GM10248 (cell line): ENCODE results near the gene SYNE1.

Source experiments
- CTCF ChIA-PET: fragments of 300-600 bp; sonication (Branson Sonifier 250); formaldehyde crosslinking; extraction: SDS; loops from one replicate; lab custom pipeline; 2021; ENCODE audit warnings: antibody characterized with exemption; lab: Yijun Ruan, JAX
- POLR2A ChIA-PET: fragments of 350-650 bp; sonication (Branson Sonifier 250); formaldehyde crosslinking; extraction: SDS; loops from one replicate; lab custom pipeline; 2020; ENCODE audit warnings: antibody characterized with exemption; lab: Yijun Ruan, JAX
- DNase-seq: peaks from one replicate; pipeline ENCODE4 v3.0.0; 2012; ENCODE audit errors: extremely low spot score
- CTCF ChIP-seq: IDR thresholded peaks from 2 replicates; pipeline ENCODE4 v1.5.1; 2012; ENCODE audit warnings: mild to moderate bottlenecking, low read depth; ENCODE audit errors: extremely low read depth, missing control alignments, control extremely low read depth

The SYNE1 gene

GRCh38 chr6:152160346-152160745, 476.8 kb downstream of the SYNE1 start:
- CTCF ChIA-PET = interaction anchor here (1.0 to 1.8 kb wide), 6 partner anchors 8 to 176 kb away, joined by 3 to 6 read pairs (median 4); no protein-coding TSS in a partner anchor
- POLR2A ChIA-PET = no interaction called here
- peak; percentile 60 for DNase-seq
- no peak for TF ChIP-seq CTCF

GRCh38 chr6:152155792-152156191, 481.4 kb downstream of the SYNE1 start:
- DNase-seq = no peak
- POLR2A ChIA-PET = no interaction called here
- CTCF ChIA-PET = interaction anchor here (1.2 to 3.3 kb wide), 3 partner anchors 12 to 31 kb away, joined by 3 to 14 read pairs (median 7); no protein-coding TSS in a partner anchor
- TF ChIP-seq CTCF = no peak

- TF ChIP-seq CTCF = no peak
- DNase-seq = no peak
- ChIA-PET CTCF (interaction anchor here (1.2 to 3.3 kb wide), 3 partner anchors 11 to 30 kb away, joined by 3 to 14 read pairs (median 7); no protein-coding TSS in a partner anchor), POLR2A (no interaction called here)
Observed at GRCh38 chr6:152154559-152155356, 482.4 kb downstream of the SYNE1 start.

- ChIA-PET POLR2A (no interaction called here), CTCF (interaction anchor here (1.8 kb wide), 1 partner anchor 19 kb away, joined by 3 read pairs; no protein-coding TSS in a partner anchor)
- no peak for DNase-seq
- TF ChIP-seq CTCF = no peak
Observed at GRCh38 chr6:152151920-152152319, 485.2 kb downstream of the SYNE1 start.

GRCh38 chr6:152150196-152150595, 487.0 kb downstream of the SYNE1 start:
- ChIA-PET CTCF (interaction anchor here (1.3 kb wide), 1 partner anchor 26 kb away, joined by 3 read pairs; no protein-coding TSS in a partner anchor), POLR2A (no interaction called here)
- no peak for DNase-seq
- TF ChIP-seq CTCF = no peak

- CTCF ChIA-PET = interaction anchor here (1.0 to 1.9 kb wide), 3 partner anchors 10 to 39 kb away, joined by 3 to 7 read pairs (median 4); no protein-coding TSS in a partner anchor
- POLR2A ChIA-PET = no interaction called here
- DNase-seq = no peak
- TF ChIP-seq CTCF = no peak
Observed at GRCh38 chr6:152148412-152148811, 488.8 kb downstream of the SYNE1 start.
